Lung (tissue), 12 donors: ENCODE data around the gene FCN1. TPM values are rescaled to one million over a fixed set of nuclear protein-coding genes. Genes with fewer than 3 reads are reported as not detected.

Source experiments
- ATAC-seq: fragments of 200-7000 bp; cut with Tn5 transposase; one replicate; pipeline ENCODE4 v1.9.1; 2020; ENCODE audit warnings: moderate number of reproducible peaks; ENCODE audit not compliant: insufficient read depth, low FRiP score
- DNase-seq, 3 donors: peaks; one replicate each; pipeline ENCODE4 v3.0.0-alpha.2; 2013 to 2017
- H3K27ac ChIP-seq, 2 donors: one replicate each; pipeline ENCODE4 v1.5.1; 2013; ENCODE audit warnings: mild to moderate bottlenecking in 2 of 2, moderate library complexity in 2 of 2, control low read depth in 1 of 2, inconsistent platforms in 1 of 2, low read depth in 1 of 2, low read length in 1 of 2
- H3K27me3 ChIP-seq, 3 donors: one replicate each; pipeline ENCODE4 v1.5.1; 2013; ENCODE audit warnings: low read length in 2 of 3; ENCODE audit not compliant: control insufficient read depth in 3 of 3, insufficient read depth in 3 of 3
- H3K36me3 ChIP-seq, 4 donors: one replicate each; pipeline ENCODE4 v1.5.1; 2013; ENCODE audit warnings: low read length in 4 of 4, mild to moderate bottlenecking in 1 of 4, moderate library complexity in 1 of 4; ENCODE audit not compliant: control insufficient read depth in 4 of 4, insufficient read depth in 4 of 4
- H3K4me1 ChIP-seq, 5 donors: one replicate each; pipeline ENCODE4 v1.5.1; 2013; ENCODE audit warnings: low read length in 5 of 5, mild to moderate bottlenecking in 2 of 5, moderate library complexity in 1 of 5; ENCODE audit not compliant: control insufficient read depth in 5 of 5, insufficient read depth in 5 of 5
- H3K4me3 ChIP-seq: one replicate; pipeline ENCODE4 v1.5.1; 2013; ENCODE audit warnings: mild to moderate bottlenecking, control low read depth, moderate library complexity
- H3K9ac ChIP-seq, 2 donors: one replicate each; pipeline ENCODE4 v1.5.1; 2013; ENCODE audit warnings: low read length in 2 of 2, control low read depth in 1 of 2; ENCODE audit not compliant: insufficient read depth in 1 of 2
- H3K9me3 ChIP-seq, 4 donors: one replicate each; pipeline ENCODE4 v1.5.1; 2013; ENCODE audit warnings: low read length in 3 of 4, mild to moderate bottlenecking in 1 of 4, moderate library complexity in 1 of 4; ENCODE audit not compliant: control insufficient read depth in 4 of 4, insufficient read depth in 3 of 4
- WGBS, 2 donors: extraction: QIAGEN DNeasy Blood & Tissue Kit; methylation state at CpG; one replicate each; pipeline ENCODE4 v1.1.7; 2013; 5-methylcytosine and 5-hydroxymethylcytosine counted together
- polyA plus RNA-seq, 2 donors: library from polyadenylated mRNA; stranded (reverse); fragments of 200-250 nt; gene quantifications; one replicate each; pipeline ENCODE4 v1.2.1, GENCODE V29; 2013
- total RNA-seq, 2 donors: library from RNA; depleted of rRNA in 1 of 2; stranded (reverse); fragments of >200 nt in 1 of 2; gene quantifications; one replicate each; pipeline ENCODE4 v1.2.1, GENCODE V29; 2014 to 2021
- TF ChIP-seq, protein P1 (sequence below): IDR thresholded peaks from 2 replicates; pipeline ENCODE4 v1.5.1; 2012; ENCODE audit warnings: mild to moderate bottlenecking; ENCODE audit errors: control extremely low read depth, extremely low read depth
- donor health status: control.
- donor health status: control.
- donor health status: Bipolar disorder and iron deficiency.
- donor health status: healthy.
- donor health status: DM: yes; HTN: yes; CAD: no.

The FCN1 gene
- total and polyA plus RNA-seq, 4 donors = 18.7 to 149 (median 48.2) TPM

DNA sequence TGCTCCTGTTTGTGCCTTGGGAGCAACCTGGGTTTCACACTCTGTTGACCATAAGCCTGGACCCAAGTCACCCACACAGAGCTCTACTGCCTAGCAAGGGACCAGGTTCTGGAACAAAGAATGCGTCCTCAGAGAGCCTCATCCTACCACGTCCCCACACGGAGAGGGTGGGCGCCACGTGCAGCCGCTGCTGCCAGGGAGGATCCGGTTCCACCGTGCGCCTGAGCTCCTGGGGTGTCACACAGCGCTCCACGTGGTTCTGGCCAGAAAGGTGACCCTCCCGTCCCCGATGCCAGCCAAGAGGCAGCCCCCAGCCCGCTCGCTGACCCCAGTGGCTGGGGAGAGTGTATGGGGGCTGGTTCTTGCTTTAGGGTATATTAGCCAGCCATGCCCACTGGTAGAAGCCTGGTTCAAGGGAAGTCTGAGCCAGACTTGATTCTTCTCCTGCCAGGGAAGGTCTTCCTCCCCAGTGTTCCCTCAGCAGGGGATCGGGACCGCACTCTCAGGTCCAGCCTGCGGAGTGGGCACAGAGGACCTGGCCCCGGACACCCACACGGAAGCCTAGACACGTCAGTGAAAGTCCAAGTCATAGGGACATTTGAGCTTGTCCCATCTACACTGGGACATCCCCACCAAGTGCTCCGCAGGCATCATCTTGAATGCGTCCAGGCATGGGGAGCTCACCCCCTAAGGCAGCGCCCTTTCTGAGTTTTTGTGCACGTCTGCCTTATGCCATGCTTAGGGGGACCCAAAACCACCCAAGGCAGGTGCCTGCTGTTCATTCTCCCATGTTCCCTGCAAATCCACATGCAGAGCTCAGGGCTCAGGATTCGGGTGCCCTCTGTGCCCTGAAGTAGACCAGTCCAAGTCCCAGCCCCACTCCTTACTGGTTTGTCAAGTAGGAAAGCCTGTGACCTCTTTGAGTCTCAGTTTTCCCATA is 2.4 kb downstream of the FCN1 start:
- TF ChIP-seq, protein P1, sequence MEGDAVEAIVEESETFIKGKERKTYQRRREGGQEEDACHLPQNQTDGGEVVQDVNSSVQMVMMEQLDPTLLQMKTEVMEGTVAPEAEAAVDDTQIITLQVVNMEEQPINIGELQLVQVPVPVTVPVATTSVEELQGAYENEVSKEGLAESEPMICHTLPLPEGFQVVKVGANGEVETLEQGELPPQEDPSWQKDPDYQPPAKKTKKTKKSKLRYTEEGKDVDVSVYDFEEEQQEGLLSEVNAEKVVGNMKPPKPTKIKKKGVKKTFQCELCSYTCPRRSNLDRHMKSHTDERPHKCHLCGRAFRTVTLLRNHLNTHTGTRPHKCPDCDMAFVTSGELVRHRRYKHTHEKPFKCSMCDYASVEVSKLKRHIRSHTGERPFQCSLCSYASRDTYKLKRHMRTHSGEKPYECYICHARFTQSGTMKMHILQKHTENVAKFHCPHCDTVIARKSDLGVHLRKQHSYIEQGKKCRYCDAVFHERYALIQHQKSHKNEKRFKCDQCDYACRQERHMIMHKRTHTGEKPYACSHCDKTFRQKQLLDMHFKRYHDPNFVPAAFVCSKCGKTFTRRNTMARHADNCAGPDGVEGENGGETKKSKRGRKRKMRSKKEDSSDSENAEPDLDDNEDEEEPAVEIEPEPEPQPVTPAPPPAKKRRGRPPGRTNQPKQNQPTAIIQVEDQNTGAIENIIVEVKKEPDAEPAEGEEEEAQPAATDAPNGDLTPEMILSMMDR = no peak
- DNase-seq = no peak
- no peak for ATAC-seq
- no peaks in the 10 kb centered on the region for H3K27me3 ChIP-seq
- no peak overlapping the region for H3K27ac ChIP-seq
- H3K36me3 ChIP-seq = no peaks in the 10 kb centered on the region
- no peak overlapping the region for H3K4me3 ChIP-seq
- peaks cover 0 to 4% (median 0%) of the 10 kb centered on the region in 5 donors for H3K4me1 ChIP-seq
- H3K9me3 ChIP-seq = peaks cover 0 to 7% (median 4%) of the 10 kb centered on the region in 4 donors
- no peak overlapping the region for H3K9ac ChIP-seq
- 90 to 92% methylated on average over 24 to 26 of the region's 26 CpGs for WGBS, 2 donors

DNA sequence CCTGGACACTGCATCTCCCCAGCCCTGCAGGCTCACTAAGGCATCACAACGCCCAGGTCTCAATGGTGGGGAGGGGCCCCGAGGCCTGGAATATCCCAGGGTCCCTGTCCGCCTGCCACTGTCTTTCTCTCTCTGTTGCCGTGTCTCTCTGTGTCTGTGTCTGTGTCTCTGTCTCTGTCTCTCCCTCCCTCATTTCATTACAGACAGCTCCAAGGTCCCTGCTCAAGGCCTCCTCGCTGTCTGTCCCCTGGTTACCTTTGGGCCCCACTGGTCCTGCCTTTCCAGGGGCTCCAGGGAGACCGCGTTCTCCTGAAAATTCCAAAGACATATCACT is 3.2 kb downstream of the FCN1 start:
- ATAC-seq = no peak
- Histone ChIP-seq H3K27ac (no peak overlapping the region), H3K9me3 (peaks cover 0 to 5% (median 1%) of the 10 kb centered on the region in 4 donors), H3K36me3 (no peaks in the 10 kb centered on the region), H3K4me3 (no peak overlapping the region), H3K9ac (no peak overlapping the region), H3K27me3 (no peaks in the 10 kb centered on the region), H3K4me1 (peaks cover 0 to 4% (median 0%) of the 10 kb centered on the region in 5 donors)
- TF ChIP-seq, protein P1 = no peak
- no peak for DNase-seq
- 80 to 89% methylated on average over 7 of the region's 7 CpGs for WGBS, 2 donors

DNA sequence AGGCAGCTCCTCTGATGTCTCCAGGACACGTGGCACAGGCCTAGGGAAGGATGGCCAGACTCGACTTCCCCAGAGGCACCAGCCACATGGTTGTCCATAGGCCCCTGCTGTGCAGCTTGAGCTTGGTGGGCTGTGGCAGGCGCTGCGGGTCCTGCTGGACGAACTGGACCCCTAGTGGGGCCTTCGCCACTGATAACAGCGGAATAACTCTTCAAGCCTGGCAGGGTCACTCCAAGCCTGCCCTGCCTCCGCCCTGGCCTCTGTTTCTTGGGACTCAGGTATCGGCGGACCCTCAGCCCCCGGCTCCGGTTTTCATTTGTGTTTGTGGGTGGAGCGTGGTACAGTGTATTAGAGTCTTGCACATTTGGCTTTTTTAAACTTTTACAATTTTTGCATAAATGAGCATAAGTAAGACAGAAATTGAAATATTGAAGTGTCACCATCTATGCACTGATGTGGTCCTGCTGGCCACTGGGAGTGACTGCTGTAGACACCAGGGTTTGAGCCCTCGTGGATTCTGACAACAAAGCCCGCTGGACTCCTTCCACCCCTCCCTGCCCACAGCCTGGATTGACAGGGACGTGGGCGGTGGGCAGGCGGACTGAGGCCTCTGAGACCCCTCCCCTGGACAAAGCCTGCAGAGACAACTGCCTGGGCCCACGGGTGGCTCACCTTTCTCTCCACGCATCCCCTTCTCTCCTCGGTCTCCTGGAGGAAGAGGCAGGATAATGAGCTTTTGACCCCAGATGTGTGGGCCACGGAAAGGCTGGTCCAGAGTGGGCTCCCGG is 3.8 kb downstream of the FCN1 start:
- TF ChIP-seq, protein P1 = no peak
- no peak overlapping the region for H3K4me3 ChIP-seq
- ATAC-seq (no peak), DNase-seq (no peak)
- no peak overlapping the region for H3K27ac ChIP-seq
- H3K36me3 ChIP-seq = no peaks in the 10 kb centered on the region
- H3K9me3 ChIP-seq = peaks cover 0 to 2% (median 0%) of the 10 kb centered on the region in 4 donors
- peaks cover 0 to 4% (median 0%) of the 10 kb centered on the region in 5 donors for H3K4me1 ChIP-seq
- no peak overlapping the region for H3K9ac ChIP-seq
- no peaks in the 10 kb centered on the region for H3K27me3 ChIP-seq
- WGBS, 2 donors = 86 to 92% methylated on average over 23 of the region's 23 CpGs
